ENCODE data around the gene KIF21B.

DNA sequence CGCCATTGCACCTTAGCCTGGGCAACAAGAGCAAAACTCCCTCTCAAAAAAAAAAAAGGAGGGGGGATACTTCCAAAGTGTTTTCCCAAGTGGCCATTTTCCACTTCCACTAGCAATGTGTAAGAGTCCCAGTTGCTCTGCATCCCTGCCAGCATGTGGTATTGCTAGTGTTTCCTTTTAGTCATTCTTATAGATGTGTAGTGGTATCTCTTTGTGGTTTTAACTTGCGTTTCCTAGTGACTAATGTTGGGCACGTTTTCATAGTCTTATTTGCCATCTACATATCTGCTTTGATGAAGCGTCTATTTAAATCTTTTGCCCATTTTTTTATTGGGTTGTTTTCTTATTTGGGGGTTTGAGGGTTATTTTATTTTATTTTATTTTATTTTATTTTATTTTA lies 97.7 kb downstream of the KIF21B start:
- TF ChIP-seq ZFX (IDR thresholded peaks at IDR 0.05), result no peak
- TF ChIP-seq, protein P1, sequence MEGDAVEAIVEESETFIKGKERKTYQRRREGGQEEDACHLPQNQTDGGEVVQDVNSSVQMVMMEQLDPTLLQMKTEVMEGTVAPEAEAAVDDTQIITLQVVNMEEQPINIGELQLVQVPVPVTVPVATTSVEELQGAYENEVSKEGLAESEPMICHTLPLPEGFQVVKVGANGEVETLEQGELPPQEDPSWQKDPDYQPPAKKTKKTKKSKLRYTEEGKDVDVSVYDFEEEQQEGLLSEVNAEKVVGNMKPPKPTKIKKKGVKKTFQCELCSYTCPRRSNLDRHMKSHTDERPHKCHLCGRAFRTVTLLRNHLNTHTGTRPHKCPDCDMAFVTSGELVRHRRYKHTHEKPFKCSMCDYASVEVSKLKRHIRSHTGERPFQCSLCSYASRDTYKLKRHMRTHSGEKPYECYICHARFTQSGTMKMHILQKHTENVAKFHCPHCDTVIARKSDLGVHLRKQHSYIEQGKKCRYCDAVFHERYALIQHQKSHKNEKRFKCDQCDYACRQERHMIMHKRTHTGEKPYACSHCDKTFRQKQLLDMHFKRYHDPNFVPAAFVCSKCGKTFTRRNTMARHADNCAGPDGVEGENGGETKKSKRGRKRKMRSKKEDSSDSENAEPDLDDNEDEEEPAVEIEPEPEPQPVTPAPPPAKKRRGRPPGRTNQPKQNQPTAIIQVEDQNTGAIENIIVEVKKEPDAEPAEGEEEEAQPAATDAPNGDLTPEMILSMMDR (conservative IDR thresholded peaks at IDR 0.05), result no peak
